ENCODE measurements around the gene ACTR3C.

Gene ACTR3C

DNA sequence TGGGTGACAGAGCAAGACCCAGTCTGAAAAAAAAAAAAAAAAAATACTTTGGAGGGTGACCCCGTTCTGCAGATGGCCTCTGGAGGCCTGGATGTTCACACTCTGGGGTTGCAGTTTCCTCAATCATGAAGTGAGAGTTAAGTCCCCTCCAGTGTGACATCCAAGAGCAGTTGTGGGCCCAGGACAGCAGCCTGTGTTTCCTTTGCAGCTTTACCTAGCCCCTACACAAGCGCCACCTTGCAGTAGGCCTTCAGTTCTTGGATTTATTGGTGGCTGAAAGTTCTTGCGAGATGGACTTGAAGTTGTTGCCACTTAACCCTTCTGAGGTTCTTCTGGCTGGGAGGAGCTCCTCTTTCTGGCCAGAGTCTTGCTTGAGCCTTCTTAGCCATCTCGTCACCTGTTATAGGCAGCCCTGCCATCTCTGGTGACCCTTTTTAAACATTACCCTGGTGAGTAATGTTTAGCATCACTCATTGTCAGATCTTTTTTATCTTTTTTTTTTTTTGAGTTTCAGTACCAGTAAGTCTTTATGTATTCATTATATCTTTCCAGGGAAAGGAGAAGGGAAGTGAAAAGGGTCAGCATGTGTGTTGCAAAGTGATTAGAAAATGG lies 3.4 kb upstream of the ACTR3C start:
- H3K4me2 ChIP-seq (ENCODE audit: low read length), result no peak overlapping the region

DNA sequence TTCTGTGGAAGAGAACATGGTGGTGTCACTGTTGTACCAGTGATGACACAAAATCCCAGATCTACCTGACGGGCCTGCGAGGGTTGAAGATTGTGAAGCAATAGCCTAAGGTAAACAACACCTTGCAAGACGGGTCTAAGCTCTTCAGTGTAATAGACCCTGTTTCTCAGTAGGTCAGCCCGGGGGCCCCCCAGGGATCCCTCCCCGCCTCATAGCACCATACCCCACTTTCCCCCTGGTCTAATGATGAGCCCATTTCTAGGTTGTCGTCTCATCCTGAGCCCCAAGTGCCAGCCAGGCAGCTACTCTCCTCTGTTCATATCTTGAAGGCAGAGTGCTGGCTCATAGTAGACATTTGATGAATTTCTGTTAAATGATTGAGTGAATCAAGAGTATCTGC lies 2.6 kb upstream of the ACTR3C start:
- Histone ChIP-seq H3K27me3 (ENCODE audit: low read depth, low read length) (no peaks in the 10 kb centered on the region), H3K4me2 (ENCODE audit: low read length) (no peak overlapping the region), H3K9ac (ENCODE audit: low read length) (no peak overlapping the region), H3K36me3 (replicated peaks; ENCODE audit: low read depth, low read length) (peaks cover 29% of the 10 kb centered on the region), H3K9me3 (ENCODE audit: insufficient read depth, low read length) (no peaks in the 10 kb centered on the region), H2AFZ (ENCODE audit: low read depth, low read length) (no peak overlapping the region), H3K79me2 (ENCODE audit: low read length) (peaks cover 35% of the 10 kb centered on the region), H3K4me1 (ENCODE audit: low read length) (peaks cover 29% of the 10 kb centered on the region), H3K27ac (ENCODE audit: low read length) (no peak overlapping the region), H4K20me1 (ENCODE audit: insufficient read depth, low read length) (no peaks in the 10 kb centered on the region), H3K4me3 (ENCODE audit: low read length) (no peak overlapping the region)
- no peak for TF ChIP-seq CTCF (IDR thresholded peaks at IDR 0.05; ENCODE audit: low read depth, low read length)
- no peak for TF ChIP-seq EZH2phosphoT487 (IDR thresholded peaks at IDR 0.05; ENCODE audit: low read depth)

More for the DNA sequence above, 3.4 kb upstream of the ACTR3C start:
- Histone ChIP-seq H3K9me3 (ENCODE audit: insufficient read depth, low read length) (no peaks in the 10 kb centered on the region), H3K4me3 (ENCODE audit: low read length) (no peak overlapping the region), H3K79me2 (ENCODE audit: low read length) (peaks cover 33% of the 10 kb centered on the region), H3K9ac (ENCODE audit: low read length) (no peak overlapping the region), H3K36me3 (replicated peaks; ENCODE audit: low read depth, low read length) (peaks cover 34% of the 10 kb centered on the region), H3K27ac (ENCODE audit: low read length) (no peak overlapping the region), H2AFZ (ENCODE audit: low read depth, low read length) (no peak overlapping the region), H3K4me1 (ENCODE audit: low read length) (peaks cover 20% of the 10 kb centered on the region), H4K20me1 (ENCODE audit: insufficient read depth, low read length) (no peaks in the 10 kb centered on the region), H3K27me3 (ENCODE audit: low read depth, low read length) (no peaks in the 10 kb centered on the region)
- TF ChIP-seq CTCF (IDR thresholded peaks at IDR 0.05; ENCODE audit: low read depth, low read length), result no peak
- no peak for TF ChIP-seq EZH2phosphoT487 (IDR thresholded peaks at IDR 0.05; ENCODE audit: low read depth)

- H3K4me2 ChIP-seq (ENCODE audit: low read length), result no peak overlapping the region
- no peak overlapping the region for H2AFZ ChIP-seq (ENCODE audit: low read depth, low read length)
- peaks cover 36% of the 10 kb centered on the region for H3K79me2 ChIP-seq (ENCODE audit: low read length)
- H3K27ac ChIP-seq (ENCODE audit: low read length), result no peak overlapping the region
- H3K27me3 ChIP-seq (ENCODE audit: low read depth, low read length), result no peaks in the 10 kb centered on the region
- H3K36me3 ChIP-seq (replicated peaks; ENCODE audit: low read depth, low read length), result peaks cover 26% of the 10 kb centered on the region
- H3K4me3 ChIP-seq (ENCODE audit: low read length), result no peak overlapping the region
- H3K9ac ChIP-seq (ENCODE audit: low read length), result no peak overlapping the region
- H4K20me1 ChIP-seq (ENCODE audit: insufficient read depth, low read length), result no peaks in the 10 kb centered on the region
- no peak for TF ChIP-seq CTCF (IDR thresholded peaks at IDR 0.05; ENCODE audit: low read depth, low read length)
- TF ChIP-seq EZH2phosphoT487 (IDR thresholded peaks at IDR 0.05; ENCODE audit: low read depth), result no peak
- H3K4me1 ChIP-seq (ENCODE audit: low read length), result peaks cover 36% of the 10 kb centered on the region
- H3K9me3 ChIP-seq (ENCODE audit: insufficient read depth, low read length), result no peaks in the 10 kb centered on the region
Measured at GRCh38 chr7:150325110-150325611, 1.8 kb upstream of the ACTR3C start.

DNA sequence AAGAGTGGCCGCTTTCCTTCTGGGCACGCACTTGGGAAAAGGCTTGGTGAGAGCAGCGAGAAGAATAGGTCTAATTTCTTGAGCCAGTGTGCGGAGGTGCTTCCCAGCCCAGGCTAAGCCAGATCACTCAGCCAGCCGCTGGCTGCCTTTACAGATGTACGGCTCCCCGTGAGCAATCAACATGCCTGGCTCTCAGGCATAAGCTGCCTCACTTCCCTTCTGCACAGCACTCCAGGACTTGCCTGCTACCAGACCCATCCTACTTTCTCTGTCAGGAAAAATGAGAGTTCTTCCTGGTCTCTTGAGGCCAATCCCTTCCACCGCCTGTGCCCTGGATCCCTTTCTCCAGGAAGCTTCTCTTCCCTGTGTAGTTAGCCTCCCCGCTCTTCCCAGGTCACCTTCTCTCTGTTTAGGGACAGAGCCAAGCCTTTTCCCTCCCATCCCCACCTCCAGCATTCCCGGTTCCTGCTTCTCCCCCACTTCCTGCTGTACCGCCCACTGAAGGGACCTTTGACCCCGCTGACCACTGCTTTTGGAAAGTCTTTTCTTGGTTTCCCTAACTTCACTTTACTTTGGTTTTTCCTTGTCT lies 1.1 kb upstream of the ACTR3C start:
- Histone ChIP-seq H3K27me3 (ENCODE audit: low read depth, low read length) (no peaks in the 10 kb centered on the region), H3K4me1 (ENCODE audit: low read length) (peaks cover 43% of the 10 kb centered on the region), H3K27ac (ENCODE audit: low read length) (no peak overlapping the region), H2AFZ (ENCODE audit: low read depth, low read length) (no peak overlapping the region), H3K79me2 (ENCODE audit: low read length) (peaks cover 42% of the 10 kb centered on the region), H3K4me3 (ENCODE audit: low read length) (peak overlapping the region; percentile 88), H4K20me1 (ENCODE audit: insufficient read depth, low read length) (no peaks in the 10 kb centered on the region), H3K9ac (ENCODE audit: low read length) (peak overlapping the region; percentile 94; the same call in 1 of the 2 replicates), H3K4me2 (ENCODE audit: low read length) (peak overlapping the region; percentile 84), H3K9me3 (ENCODE audit: insufficient read depth, low read length) (no peaks in the 10 kb centered on the region), H3K36me3 (replicated peaks; ENCODE audit: low read depth, low read length) (peaks cover 32% of the 10 kb centered on the region)
- TF ChIP-seq EZH2phosphoT487 (IDR thresholded peaks at IDR 0.05; ENCODE audit: low read depth), result no peak
- TF ChIP-seq CTCF (IDR thresholded peaks at IDR 0.05; ENCODE audit: low read depth, low read length), result no peak
